ENCODE results near the gene CCDC134. TPM values are rescaled to one million over a fixed set of nuclear protein-coding genes. Genes with fewer than 3 reads are reported as not detected.

The CCDC134 gene
- total RNA-seq, 4 donors from 2014 or later = 6.6 to 18.8 (median 14.4) TPM

DNA sequence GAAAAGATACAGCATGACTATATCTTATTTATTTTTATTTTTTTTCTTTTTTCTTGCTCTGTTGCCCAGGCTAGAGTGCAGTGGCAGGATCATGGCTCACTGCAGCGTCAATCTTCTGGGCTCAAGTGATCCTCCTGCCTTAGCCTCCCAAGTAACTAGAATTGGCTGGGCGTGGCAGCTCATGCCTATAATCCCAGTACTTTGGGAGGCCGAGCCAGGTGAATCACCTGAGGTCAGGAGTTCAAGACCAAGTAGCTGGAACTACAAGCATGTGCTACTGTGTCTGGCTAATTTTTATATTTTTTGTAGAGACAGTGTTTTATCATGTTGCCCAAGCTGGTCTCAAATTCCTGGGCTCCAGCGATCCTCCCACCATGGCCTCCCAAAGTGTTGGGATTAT is 28.3 kb upstream of the CCDC134 start:
- H3K4me3 ChIP-seq (replicated peaks in 1 of 3) = no peak overlapping the region

DNA sequence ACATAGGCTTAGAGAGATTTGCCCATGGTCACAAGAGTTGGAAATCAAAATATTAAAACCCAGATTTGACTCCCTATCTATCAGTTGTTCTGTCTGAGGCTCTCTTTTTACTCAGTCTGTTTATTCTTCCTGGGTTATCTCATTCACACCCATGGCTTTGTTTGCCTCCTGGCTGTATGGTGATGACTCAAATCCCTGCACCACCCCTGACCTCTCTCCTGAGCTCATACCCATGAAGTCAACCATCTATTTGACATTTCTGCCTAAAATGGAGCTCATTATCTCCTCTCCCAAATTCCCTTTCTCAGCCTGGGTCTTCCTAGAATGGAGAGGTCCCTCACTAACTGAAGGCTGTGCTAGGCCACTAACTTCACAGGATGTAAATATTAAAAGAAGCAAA is 27.8 kb upstream of the CCDC134 start:
- Histone ChIP-seq H3K27ac (no peak overlapping the region), H3K27me3 (no peaks in the 10 kb centered on the region), H3K4me1 (no peaks in the 10 kb centered on the region), H3K36me3 (no peaks in the 10 kb centered on the region), H3K4me3 (replicated peaks in 1 of 3) (no peak overlapping the region), H3K9me3 (no peaks in the 10 kb centered on the region)
- no peak for TF ChIP-seq POLR2A (IDR thresholded peaks at IDR 0.05)
- TF ChIP-seq, protein P1, sequence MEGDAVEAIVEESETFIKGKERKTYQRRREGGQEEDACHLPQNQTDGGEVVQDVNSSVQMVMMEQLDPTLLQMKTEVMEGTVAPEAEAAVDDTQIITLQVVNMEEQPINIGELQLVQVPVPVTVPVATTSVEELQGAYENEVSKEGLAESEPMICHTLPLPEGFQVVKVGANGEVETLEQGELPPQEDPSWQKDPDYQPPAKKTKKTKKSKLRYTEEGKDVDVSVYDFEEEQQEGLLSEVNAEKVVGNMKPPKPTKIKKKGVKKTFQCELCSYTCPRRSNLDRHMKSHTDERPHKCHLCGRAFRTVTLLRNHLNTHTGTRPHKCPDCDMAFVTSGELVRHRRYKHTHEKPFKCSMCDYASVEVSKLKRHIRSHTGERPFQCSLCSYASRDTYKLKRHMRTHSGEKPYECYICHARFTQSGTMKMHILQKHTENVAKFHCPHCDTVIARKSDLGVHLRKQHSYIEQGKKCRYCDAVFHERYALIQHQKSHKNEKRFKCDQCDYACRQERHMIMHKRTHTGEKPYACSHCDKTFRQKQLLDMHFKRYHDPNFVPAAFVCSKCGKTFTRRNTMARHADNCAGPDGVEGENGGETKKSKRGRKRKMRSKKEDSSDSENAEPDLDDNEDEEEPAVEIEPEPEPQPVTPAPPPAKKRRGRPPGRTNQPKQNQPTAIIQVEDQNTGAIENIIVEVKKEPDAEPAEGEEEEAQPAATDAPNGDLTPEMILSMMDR (IDR thresholded peaks at IDR 0.05) = no peak
- intact Hi-C loops (cut with DNase I) = no loop called here
- no peak for DNase-seq

More for the DNA sequence above, 28.3 kb upstream of the CCDC134 start:
- TF ChIP-seq, protein P1 (IDR thresholded peaks at IDR 0.05) = no peak
- no peak for TF ChIP-seq POLR2A (IDR thresholded peaks at IDR 0.05)
- no peaks in the 10 kb centered on the region for H3K4me1 ChIP-seq
- intact Hi-C loops (cut with DNase I) = no loop called here
- H3K27ac ChIP-seq = no peak overlapping the region
- DNase-seq = no peak
- no peaks in the 10 kb centered on the region for H3K9me3 ChIP-seq
- no peaks in the 10 kb centered on the region for H3K36me3 ChIP-seq
- WGBS, 2 donors = 94 to 99% methylated on average over 4 of the region's 4 CpGs
- no peaks in the 10 kb centered on the region for H3K27me3 ChIP-seq

DNA sequence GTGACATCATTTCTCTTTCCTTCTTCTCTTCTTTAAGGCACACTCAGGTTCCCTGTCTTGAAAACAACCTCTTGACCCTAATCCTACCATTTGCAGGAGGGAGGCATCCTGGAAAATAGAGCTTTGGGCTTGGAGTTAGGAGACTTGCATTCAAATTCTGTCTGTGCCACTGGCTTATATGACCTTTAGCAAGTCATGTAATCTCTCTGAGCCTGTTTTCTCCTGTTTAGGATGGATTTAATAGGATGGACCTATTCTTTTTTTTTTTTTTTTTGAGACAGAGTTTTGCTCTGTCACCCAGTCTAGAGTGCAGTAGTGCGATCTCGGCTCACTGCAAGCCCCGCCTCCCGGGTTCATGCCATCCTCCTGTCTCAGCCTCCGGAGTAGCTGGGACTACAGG is 25.1 kb upstream of the CCDC134 start:
- no peak for DNase-seq

DNA sequence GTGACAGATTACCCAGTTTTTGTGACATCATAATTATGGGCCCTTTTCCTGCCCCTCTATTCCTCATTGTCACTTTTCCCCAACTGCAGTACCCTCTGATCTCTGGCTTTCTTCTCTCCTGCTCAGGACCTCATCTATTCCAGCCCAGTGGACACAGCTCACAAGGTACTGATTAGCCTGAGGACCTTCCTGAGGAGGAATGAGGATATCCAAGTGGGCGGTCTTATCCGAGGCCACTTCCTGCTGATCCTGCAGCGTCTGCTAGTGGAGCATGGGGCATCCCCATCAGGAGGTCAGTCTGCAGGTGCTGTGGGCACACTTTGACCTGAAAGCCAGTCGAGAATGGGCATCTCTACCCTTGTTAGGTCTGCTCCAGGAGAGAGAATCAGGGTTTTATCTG is 24.5 kb upstream of the CCDC134 start:
- no peak for DNase-seq
- intact Hi-C loops (cut with DNase I) = no loop called here
- H3K36me3 ChIP-seq = no peaks in the 10 kb centered on the region
- H3K27ac ChIP-seq = no peak overlapping the region
- TF ChIP-seq, protein P1 (IDR thresholded peaks at IDR 0.05) = no peak
- no peak for TF ChIP-seq POLR2A (IDR thresholded peaks at IDR 0.05)
- WGBS, 2 donors = 39 to 42% methylated on average over 4 of the region's 4 CpGs
- H3K27me3 ChIP-seq = no peaks in the 10 kb centered on the region
- H3K4me1 ChIP-seq = no peaks in the 10 kb centered on the region
- no peaks in the 10 kb centered on the region for H3K9me3 ChIP-seq
- H3K4me3 ChIP-seq (replicated peaks in 1 of 3) = no peak overlapping the region

More for the DNA sequence above, 25.1 kb upstream of the CCDC134 start:
- Histone ChIP-seq H3K36me3 (no peaks in the 10 kb centered on the region), H3K27me3 (no peaks in the 10 kb centered on the region), H3K27ac (no peak overlapping the region), H3K4me3 (replicated peaks in 1 of 3) (no peak overlapping the region), H3K4me1 (no peaks in the 10 kb centered on the region), H3K9me3 (no peaks in the 10 kb centered on the region)
- intact Hi-C loops (cut with DNase I) = no loop called here
- 85 to 91% methylated on average over 5 of the region's 5 CpGs for WGBS, 2 donors
- TF ChIP-seq POLR2A (IDR thresholded peaks at IDR 0.05) = no peak
- TF ChIP-seq, protein P1 (IDR thresholded peaks at IDR 0.05) = no peak

DNA sequence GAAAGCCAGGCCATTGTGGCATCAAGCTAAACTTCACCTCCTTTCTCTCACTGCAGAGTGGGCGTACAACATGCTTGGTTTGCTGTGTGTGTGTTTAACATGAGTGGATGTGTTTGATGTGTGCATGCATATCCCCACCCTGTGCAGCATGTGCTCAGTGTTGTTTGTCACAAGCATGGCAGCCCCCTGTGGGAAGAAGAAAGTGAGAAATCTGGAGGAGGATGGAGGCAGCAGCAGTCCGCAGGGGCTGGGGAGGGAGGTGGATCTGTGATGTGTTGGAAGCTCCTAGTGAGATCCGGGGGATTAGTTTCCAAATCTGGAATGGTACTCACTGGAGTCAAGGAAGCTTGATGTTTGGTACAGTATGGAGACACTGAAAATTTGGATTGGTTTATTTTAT is 24.1 kb upstream of the CCDC134 start:
- Histone ChIP-seq H3K36me3 (no peaks in the 10 kb centered on the region), H3K27me3 (no peaks in the 10 kb centered on the region), H3K27ac (no peak overlapping the region), H3K4me1 (no peaks in the 10 kb centered on the region), H3K4me3 (replicated peaks in 1 of 3) (no peak overlapping the region), H3K9me3 (no peaks in the 10 kb centered on the region)
- no peak for DNase-seq
- intact Hi-C loops (cut with DNase I) = no loop called here
- TF ChIP-seq POLR2A (IDR thresholded peaks at IDR 0.05) = no peak
- TF ChIP-seq, protein P1 (IDR thresholded peaks at IDR 0.05) = no peak
- WGBS, 2 donors = 82 to 100% methylated on average over 3 of the region's 3 CpGs
